ENCODE data around the gene CLK3. TPM values are rescaled to one million over a fixed set of nuclear protein-coding genes. Genes with fewer than 3 reads are reported as not detected.

Gene CLK3
- polyA plus RNA-seq, 2 of the 4 experiments (the other 2 are of a cell fraction), result 35.7 to 48.2 TPM

GRCh38 chr15:74578496-74578994 lies 37.1 kb upstream of the CLK3 start:
- ChIA-PET CTCF (interaction anchor here (1.2 to 1.7 kb wide), 4 partner anchors 10 to 17 kb away, joined by 3 to 5 read pairs (median 4); no protein-coding TSS in a partner anchor), POLR2A (no interaction called here)
- no peak for DNase-seq (ENCODE audit: low read depth in 1 of 2, low spot score in 1 of 2)
- FAIRE-seq, result no peak
- H3K4me1 ChIP-seq, result no peaks in the 10 kb centered on the region
- no peak for ATAC-seq
- 93% methylated on average over 3 of the region's 3 CpGs for WGBS (ENCODE audit: missing lambda C conversion rate)
- TF ChIP-seq RFX5 (IDR thresholded peaks at IDR 0.05), result no peak
- TF ChIP-seq POLR2AphosphoS2 (conservative IDR thresholded peaks at IDR 0.05; ENCODE audit: low read length), result no peak
- TF ChIP-seq RNF2 (IDR thresholded peaks at IDR 0.05; ENCODE audit: borderline replicate concordance, low read depth), result no peak
- no peak for TF ChIP-seq GATA3 (IDR thresholded peaks at IDR 0.05; ENCODE audit: borderline replicate concordance)
- no peak for TF ChIP-seq JUN (IDR thresholded peaks at IDR 0.05)
- TF ChIP-seq MAX (IDR thresholded peaks at IDR 0.05), result no peak
- no peak for TF ChIP-seq NR3C1 (IDR thresholded peaks at IDR 0.05)
- no peak for TF ChIP-seq ZNF302 (CRISPR knock-in tag; IDR thresholded peaks at IDR 0.05)
- TF ChIP-seq E2F6 (IDR thresholded peaks at IDR 0.05; ENCODE audit: borderline replicate concordance, low read depth), result no peak
- TF ChIP-seq ZFP36 (IDR thresholded peaks at IDR 0.05; ENCODE audit: borderline replicate concordance, partially characterized antibody), result no peak
- no peak for TF ChIP-seq HES2 (IDR thresholded peaks at IDR 0.05)
- no peak for TF ChIP-seq ESRRA (IDR thresholded peaks at IDR 0.05; ENCODE audit: borderline replicate concordance, low read length)
- TF ChIP-seq HEYL (CRISPR knock-in tag; IDR thresholded peaks at IDR 0.05), result no peak
- no peak overlapping the region for H3K4me3 ChIP-seq
- no peak overlapping the region for H3K27ac ChIP-seq
- H3K4me2 ChIP-seq, result no peak overlapping the region
- no peaks in the 10 kb centered on the region for H3K9me3 ChIP-seq

- ChIA-PET POLR2A (no interaction called here), CTCF (interaction anchor here (1.2 to 1.7 kb wide), 4 partner anchors 10 to 18 kb away, joined by 3 to 5 read pairs (median 4); no protein-coding TSS in a partner anchor)
- H3K27ac ChIP-seq, result no peak overlapping the region
- no peak for FAIRE-seq
- TF ChIP-seq JUN (IDR thresholded peaks at IDR 0.05), result no peak
- TF ChIP-seq POLR2AphosphoS2 (conservative IDR thresholded peaks at IDR 0.05; ENCODE audit: low read length), result no peak
- no peak for TF ChIP-seq MAFK (IDR thresholded peaks at IDR 0.05; ENCODE audit: partially characterized antibody)
- TF ChIP-seq HMGXB4 (CRISPR knock-in tag; IDR thresholded peaks at IDR 0.05; ENCODE audit: borderline replicate concordance), result no peak
- no peak for TF ChIP-seq HOXB5 (CRISPR knock-in tag; IDR thresholded peaks at IDR 0.05)
- TF ChIP-seq HOXA7 (CRISPR knock-in tag; IDR thresholded peaks at IDR 0.05), result no peak
- TF ChIP-seq GATA3 (IDR thresholded peaks at IDR 0.05; ENCODE audit: borderline replicate concordance), result no peak
- TF ChIP-seq NFE2L2 (conservative IDR thresholded peaks at IDR 0.05; ENCODE audit: low read length), result no peak
- no peak for TF ChIP-seq FOXS1 (CRISPR knock-in tag; IDR thresholded peaks at IDR 0.05)
- no peak for ATAC-seq
- H3K4me2 ChIP-seq, result no peak overlapping the region
- no peaks in the 10 kb centered on the region for H3K9me3 ChIP-seq
- WGBS (ENCODE audit: missing lambda C conversion rate), result 94% methylated on average over 9 of the region's 9 CpGs
- no peaks in the 10 kb centered on the region for H3K4me1 ChIP-seq
- no peak for DNase-seq (ENCODE audit: low read depth in 1 of 2, low spot score in 1 of 2)
- H3K4me3 ChIP-seq, result no peak overlapping the region
Measured at GRCh38 chr15:74579001-74579400, 36.6 kb upstream of the CLK3 start.

- ChIA-PET CTCF (interaction anchor here (0.9 kb wide), 1 partner anchor 52 kb away, joined by 3 read pairs; no protein-coding TSS in a partner anchor), POLR2A (no interaction called here)
- Histone ChIP-seq H3K4me3 (no peak overlapping the region), H3K4me1 (no peaks in the 10 kb centered on the region), H3K27ac (no peak overlapping the region), H3K4me2 (no peak overlapping the region), H3K9me3 (no peaks in the 10 kb centered on the region)
- ATAC-seq (no peak), FAIRE-seq (no peak), DNase-seq (ENCODE audit: low read depth in 1 of 2, low spot score in 1 of 2) (no peak)
- 92% methylated on average over 6 of the region's 7 CpGs for WGBS (ENCODE audit: missing lambda C conversion rate)
- no peak for TF ChIP-seq MAFK (IDR thresholded peaks at IDR 0.05; ENCODE audit: partially characterized antibody)
- TF ChIP-seq HEYL (CRISPR knock-in tag; IDR thresholded peaks at IDR 0.05), result no peak
- TF ChIP-seq HOXA7 (CRISPR knock-in tag; IDR thresholded peaks at IDR 0.05), result no peak
- TF ChIP-seq BHLHE40 (IDR thresholded peaks at IDR 0.05; ENCODE audit: low read depth, low read length), result no peak
- no peak for TF ChIP-seq CTCF (IDR thresholded peaks at IDR 0.05)
- TF ChIP-seq JUN (IDR thresholded peaks at IDR 0.05), result no peak
- TF ChIP-seq ESRRA (IDR thresholded peaks at IDR 0.05; ENCODE audit: borderline replicate concordance, low read length), result no peak
- TF ChIP-seq EHF (CRISPR knock-in tag; IDR thresholded peaks at IDR 0.05), result no peak
- TF ChIP-seq POLR2A (IDR thresholded peaks at IDR 0.05; ENCODE audit: low read length), result no peak
- no peak for TF ChIP-seq BCL3 (IDR thresholded peaks at IDR 0.05)
- no peak for TF ChIP-seq ZC3H11A (IDR thresholded peaks at IDR 0.05)
- TF ChIP-seq MAZ (IDR thresholded peaks at IDR 0.05; ENCODE audit: borderline replicate concordance, low read depth, low read length), result no peak
Measured at GRCh38 chr15:74580538-74581350, 34.9 kb upstream of the CLK3 start.
